ENCODE data around the gene BAHD1. TPM values are rescaled to one million over a fixed set of nuclear protein-coding genes. Genes with fewer than 3 reads are reported as not detected.

BAHD1 gene
- total RNA-seq, 1 experiment from 2014 or later, result 40.6 TPM

DNA sequence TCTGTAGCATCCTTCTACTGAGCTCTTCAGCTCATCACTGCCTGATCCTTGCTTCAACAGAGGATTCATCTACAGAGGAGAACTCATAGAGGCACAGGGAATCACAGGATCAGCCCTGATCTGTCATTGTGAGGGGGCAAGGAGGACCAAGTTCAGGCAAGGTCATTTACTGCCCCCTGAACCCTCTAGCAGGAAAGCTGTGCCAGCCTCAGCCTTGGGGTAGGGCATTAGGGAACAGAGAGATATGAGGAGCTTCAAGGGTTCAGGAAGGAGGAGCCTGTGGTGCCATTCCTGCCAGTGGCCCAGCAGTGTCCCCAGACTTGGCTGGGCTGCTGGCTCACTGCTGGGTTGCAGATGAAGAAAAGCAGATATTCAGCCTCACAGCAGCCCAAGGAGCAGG, 38.3 kb downstream of the BAHD1 start:
- H3K4me1 ChIP-seq (ENCODE audit: control insufficient read depth, insufficient read depth, low read length), result no peaks in the 10 kb centered on the region
- H3K9me3 ChIP-seq (ENCODE audit: control insufficient read depth, insufficient read depth, low read depth, low read length), result no peaks in the 10 kb centered on the region
- ATAC-seq (no peak), DNase-seq (ENCODE audit: low read depth, low spot score) (no peak)
- intact Hi-C loops (cut with micrococcal nuclease; ENCODE audit: unreplicated experiment) (no loop called here), in situ Hi-C loops (cut with HindIII; ENCODE audit: low pct_unique_long_range_greater_than_20kb, low sequenced_read_pairs) (no loop called here)
- no peak overlapping the region for H3K4me3 ChIP-seq (ENCODE audit: low read depth in 2 of 2, low read length in 2 of 2)
- ChIA-PET POLR2A (no interaction called here), CTCF (interaction anchor here (0.5 to 0.7 kb wide), 2 partner anchors 41 to 200 kb away, joined by 3 to 5 read pairs; no protein-coding TSS in a partner anchor)
- no peaks in the 10 kb centered on the region for H3K27me3 ChIP-seq (ENCODE audit: control insufficient read depth, insufficient read depth, low read length)
- H3K36me3 ChIP-seq (ENCODE audit: control insufficient read depth, insufficient read depth, low read length), result no peaks in the 10 kb centered on the region
- no peak for TF ChIP-seq POLR2AphosphoS5 (IDR thresholded peaks at IDR 0.05; ENCODE audit: low read depth, low read length)
- no peak for TF ChIP-seq SIN3A (IDR thresholded peaks at IDR 0.05; ENCODE audit: borderline replicate concordance, insufficient read depth, low read depth, low read length)
- TF ChIP-seq, protein P1, sequence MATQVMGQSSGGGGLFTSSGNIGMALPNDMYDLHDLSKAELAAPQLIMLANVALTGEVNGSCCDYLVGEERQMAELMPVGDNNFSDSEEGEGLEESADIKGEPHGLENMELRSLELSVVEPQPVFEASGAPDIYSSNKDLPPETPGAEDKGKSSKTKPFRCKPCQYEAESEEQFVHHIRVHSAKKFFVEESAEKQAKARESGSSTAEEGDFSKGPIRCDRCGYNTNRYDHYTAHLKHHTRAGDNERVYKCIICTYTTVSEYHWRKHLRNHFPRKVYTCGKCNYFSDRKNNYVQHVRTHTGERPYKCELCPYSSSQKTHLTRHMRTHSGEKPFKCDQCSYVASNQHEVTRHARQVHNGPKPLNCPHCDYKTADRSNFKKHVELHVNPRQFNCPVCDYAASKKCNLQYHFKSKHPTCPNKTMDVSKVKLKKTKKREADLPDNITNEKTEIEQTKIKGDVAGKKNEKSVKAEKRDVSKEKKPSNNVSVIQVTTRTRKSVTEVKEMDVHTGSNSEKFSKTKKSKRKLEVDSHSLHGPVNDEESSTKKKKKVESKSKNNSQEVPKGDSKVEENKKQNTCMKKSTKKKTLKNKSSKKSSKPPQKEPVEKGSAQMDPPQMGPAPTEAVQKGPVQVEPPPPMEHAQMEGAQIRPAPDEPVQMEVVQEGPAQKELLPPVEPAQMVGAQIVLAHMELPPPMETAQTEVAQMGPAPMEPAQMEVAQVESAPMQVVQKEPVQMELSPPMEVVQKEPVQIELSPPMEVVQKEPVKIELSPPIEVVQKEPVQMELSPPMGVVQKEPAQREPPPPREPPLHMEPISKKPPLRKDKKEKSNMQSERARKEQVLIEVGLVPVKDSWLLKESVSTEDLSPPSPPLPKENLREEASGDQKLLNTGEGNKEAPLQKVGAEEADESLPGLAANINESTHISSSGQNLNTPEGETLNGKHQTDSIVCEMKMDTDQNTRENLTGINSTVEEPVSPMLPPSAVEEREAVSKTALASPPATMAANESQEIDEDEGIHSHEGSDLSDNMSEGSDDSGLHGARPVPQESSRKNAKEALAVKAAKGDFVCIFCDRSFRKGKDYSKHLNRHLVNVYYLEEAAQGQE (IDR thresholded peaks at IDR 0.05; ENCODE audit: insufficient read depth in 1 of 2, low read depth in 2 of 2, low read length in 1 of 2), result no peak
- no peak for TF ChIP-seq TCF7L2 (IDR thresholded peaks at IDR 0.05; ENCODE audit: low read depth, low read length)
- TF ChIP-seq, protein P2, sequence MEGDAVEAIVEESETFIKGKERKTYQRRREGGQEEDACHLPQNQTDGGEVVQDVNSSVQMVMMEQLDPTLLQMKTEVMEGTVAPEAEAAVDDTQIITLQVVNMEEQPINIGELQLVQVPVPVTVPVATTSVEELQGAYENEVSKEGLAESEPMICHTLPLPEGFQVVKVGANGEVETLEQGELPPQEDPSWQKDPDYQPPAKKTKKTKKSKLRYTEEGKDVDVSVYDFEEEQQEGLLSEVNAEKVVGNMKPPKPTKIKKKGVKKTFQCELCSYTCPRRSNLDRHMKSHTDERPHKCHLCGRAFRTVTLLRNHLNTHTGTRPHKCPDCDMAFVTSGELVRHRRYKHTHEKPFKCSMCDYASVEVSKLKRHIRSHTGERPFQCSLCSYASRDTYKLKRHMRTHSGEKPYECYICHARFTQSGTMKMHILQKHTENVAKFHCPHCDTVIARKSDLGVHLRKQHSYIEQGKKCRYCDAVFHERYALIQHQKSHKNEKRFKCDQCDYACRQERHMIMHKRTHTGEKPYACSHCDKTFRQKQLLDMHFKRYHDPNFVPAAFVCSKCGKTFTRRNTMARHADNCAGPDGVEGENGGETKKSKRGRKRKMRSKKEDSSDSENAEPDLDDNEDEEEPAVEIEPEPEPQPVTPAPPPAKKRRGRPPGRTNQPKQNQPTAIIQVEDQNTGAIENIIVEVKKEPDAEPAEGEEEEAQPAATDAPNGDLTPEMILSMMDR (IDR thresholded peaks at IDR 0.05), result no peak
- no TSS peak for BruUV-seq (replicated peaks)
- H3K27ac ChIP-seq (ENCODE audit: low read length), result no peak overlapping the region

GRCh38 chr15:40481341-40482074, 40.8 kb downstream of the BAHD1 start:
- H3K27ac ChIP-seq (ENCODE audit: low read length), result no peak overlapping the region
- in situ Hi-C loops (cut with HindIII; ENCODE audit: low pct_unique_long_range_greater_than_20kb, low sequenced_read_pairs) (no loop called here), intact Hi-C loops (cut with micrococcal nuclease; ENCODE audit: unreplicated experiment) (no loop called here)
- H3K4me1 ChIP-seq (ENCODE audit: control insufficient read depth, insufficient read depth, low read length), result no peaks in the 10 kb centered on the region
- POLR2A ChIA-PET, result no interaction called here
- CTCF ChIA-PET, result interaction anchor here (0.5 kb wide), 1 partner anchor 41 kb away, joined by 3 read pairs; the partner anchor contains the start of gene BAHD1
- BruUV-seq (replicated peaks), result no TSS peak
- DNase-seq (ENCODE audit: low read depth, low spot score), result no peak
- H3K36me3 ChIP-seq (ENCODE audit: control insufficient read depth, insufficient read depth, low read length), result no peaks in the 10 kb centered on the region
- H3K4me3 ChIP-seq (ENCODE audit: low read depth in 2 of 2, low read length in 2 of 2), result no peak overlapping the region
- TF ChIP-seq, protein P1 (IDR thresholded peaks at IDR 0.05; ENCODE audit: insufficient read depth in 1 of 2, low read depth in 2 of 2, low read length in 1 of 2), result no peak
- TF ChIP-seq SIN3A (IDR thresholded peaks at IDR 0.05; ENCODE audit: borderline replicate concordance, insufficient read depth, low read depth, low read length) (no peak), POLR2AphosphoS5 (IDR thresholded peaks at IDR 0.05; ENCODE audit: low read depth, low read length) (no peak), TCF7L2 (IDR thresholded peaks at IDR 0.05; ENCODE audit: low read depth, low read length) (no peak)
- TF ChIP-seq, protein P2 (IDR thresholded peaks at IDR 0.05), result no peak
- no peak for ATAC-seq
- no peaks in the 10 kb centered on the region for H3K27me3 ChIP-seq (ENCODE audit: control insufficient read depth, insufficient read depth, low read length)
- no peaks in the 10 kb centered on the region for H3K9me3 ChIP-seq (ENCODE audit: control insufficient read depth, insufficient read depth, low read depth, low read length)

Data from Panc1 (cell line).